HepG2 (cell line): ENCODE measurements around the gene ADGRD1. TPM values are rescaled to one million over a fixed set of nuclear protein-coding genes. Genes with fewer than 3 reads are reported as not detected.

Experiments
- ATAC-seq: fragments of 200-7000 bp; cut with Tn5 transposase; 3 replicates; pipeline ENCODE4 v1.9.1; 2020; ENCODE audit warnings: mild to moderate bottlenecking, moderate library complexity
- BruUV-seq: library from RNA; stranded (reverse); fragments of 400-500 nt; replicated peaks from 2 replicates; lab custom pipeline; 2021; lab: Mats Ljungman, UMichigan
- CTCF ChIA-PET: fragments of 300-600 bp; formaldehyde crosslinking; extraction: SDS; loops from one replicate; lab custom pipeline; 2021; ENCODE audit warnings: low total read pairs, inconsistent platforms, low intra/inter-chr PET ratio; lab: Yijun Ruan, JAX
- POLR2A ChIA-PET: fragments of 350-600 bp; sonication (Branson Sonifier 250); formaldehyde crosslinking; loops from one replicate; lab custom pipeline; 2020; ENCODE audit warnings: antibody characterized with exemption, inconsistent platforms; lab: Yijun Ruan, JAX
- DNase-seq: peaks from one replicate; pipeline ENCODE4 v3.0.0-alpha.2; 2015; ENCODE audit warnings: low spot score
- FAIRE-seq: peaks from 3 replicates; lab custom pipeline; 2011; peaks lifted over from hg19 to GRCh38; lab: Jason Lieb, UNC
- H2AFZ ChIP-seq: one replicate; pipeline ENCODE4 v1.6.1; 2011; ENCODE audit warnings: low read length, inconsistent platforms
- H3K27ac ChIP-seq: fragments of 300-600 bp; 3 replicates; pipeline ENCODE4 v1.8.0; 2011; ENCODE audit warnings: mixed run types, mild to moderate bottlenecking, mixed read lengths, low read length, inconsistent platforms; ENCODE audit not compliant: insufficient read depth; ENCODE audit errors: extremely low read length
- H3K27me3 ChIP-seq, 2 experiments: fragments of 200-600 bp in 1 of 2; 2 replicates in 1 of 2; 3 replicates in 1 of 2; pipeline versions ENCODE4 v1.6.0 to v1.8.0; 2011; ENCODE audit warnings: low read length in 2 of 2, mild to moderate bottlenecking in 2 of 2, moderate library complexity in 2 of 2, inconsistent platforms in 1 of 2; ENCODE audit not compliant: insufficient read depth in 2 of 2, control insufficient read depth in 1 of 2
- H3K36me3 ChIP-seq, 2 experiments: fragments of 200-600 bp in 1 of 2; replicated peaks in 1 of 2; 2 replicates in 1 of 2; 3 replicates in 1 of 2; pipeline versions ENCODE4 v1.5.1 to v1.8.0; 2011; ENCODE audit warnings: low read length in 2 of 2, inconsistent platforms in 1 of 2; ENCODE audit not compliant: insufficient read depth in 2 of 2, control insufficient read depth in 1 of 2
- H3K4me1 ChIP-seq: 2 replicates; pipeline ENCODE4 v1.5.1; 2012; ENCODE audit warnings: low read length, inconsistent platforms; ENCODE audit not compliant: insufficient read depth
- H3K4me2 ChIP-seq: 2 replicates; pipeline ENCODE4 v1.6.0; 2011; ENCODE audit warnings: low read depth, low read length, inconsistent platforms
- H3K4me3 ChIP-seq, 3 experiments: fragments of 200-600 bp in 1 of 3; sonication (generic), shearing (Covaris generic) in 1 of 3; replicated peaks in 1 of 3; 2 replicates each; pipeline ENCODE4 v1.5.1; 2011 to 2016; ENCODE audit warnings: low read length in 3 of 3, inconsistent platforms in 2 of 3, low read depth in 2 of 3, mild to moderate bottlenecking in 2 of 3, control low read depth in 1 of 3, mixed read lengths in 1 of 3; ENCODE audit not compliant: insufficient read depth in 1 of 3
- H3K79me2 ChIP-seq: one replicate; pipeline ENCODE4 v1.6.1; 2011; ENCODE audit warnings: low read length, inconsistent platforms; ENCODE audit not compliant: insufficient read depth
- H3K9ac ChIP-seq: 2 replicates; pipeline ENCODE4 v1.6.0; 2011; ENCODE audit warnings: mild to moderate bottlenecking, low read depth, low read length, inconsistent platforms; ENCODE audit not compliant: insufficient read depth
- H3K9me3 ChIP-seq: 2 replicates; pipeline ENCODE4 v1.5.1; 2012; ENCODE audit warnings: mild to moderate bottlenecking, low read length
- H4K20me1 ChIP-seq: 2 replicates; pipeline ENCODE4 v1.6.0; 2011; ENCODE audit warnings: inconsistent platforms, mild to moderate bottlenecking, low read length, moderate library complexity; ENCODE audit not compliant: insufficient read depth
- HDAC1 ChIP-seq: sonication (generic); formaldehyde crosslinking; IDR thresholded peaks from 2 replicates; pipeline ENCODE4 v1.5.1; 2020; ENCODE audit warnings: mild to moderate bottlenecking, missing genetic modification reagents
- IRF2 ChIP-seq: IDR thresholded peaks from 2 replicates; pipeline ENCODE4 v1.6.1; 2018; ENCODE audit warnings: missing genetic modification reagents, missing compliant biosample characterization
- MTF1 ChIP-seq: sonication (generic); formaldehyde crosslinking; IDR thresholded peaks from 2 replicates; pipeline ENCODE4 v1.5.0; 2020; ENCODE audit warnings: missing genetic modification reagents
- REL ChIP-seq: sonication (generic); formaldehyde crosslinking; conservative IDR thresholded peaks from 2 replicates; pipeline ENCODE4 v1.8.0; 2022; ENCODE audit warnings: mild to moderate bottlenecking, missing genetic modification reagents, moderate library complexity
- TCF7L2 ChIP-seq: IDR thresholded peaks from 2 replicates; pipeline ENCODE4 v1.6.1; 2011; ENCODE audit warnings: mild to moderate bottlenecking, low read depth, low read length, moderate library complexity
- TEAD2 ChIP-seq: sonication (generic); formaldehyde crosslinking; IDR thresholded peaks from 2 replicates; pipeline ENCODE4 v1.9.0; 2021; ENCODE audit warnings: missing genetic modification reagents
- THYN1 ChIP-seq: sonication (generic); formaldehyde crosslinking; IDR thresholded peaks from 2 replicates; pipeline ENCODE4 v1.8.1; 2023; ENCODE audit warnings: low read depth, mild to moderate bottlenecking, moderate library complexity, missing genetic modification reagents, borderline replicate concordance
- ZFY ChIP-seq: sonication (generic); formaldehyde crosslinking; IDR thresholded peaks from 2 replicates; pipeline ENCODE4 v1.4.0; 2020; ENCODE audit warnings: missing genetic modification reagents
- ZNF383 ChIP-seq: sonication (generic); formaldehyde crosslinking; IDR thresholded peaks from 2 replicates; pipeline ENCODE4 v1.4.0; 2020; ENCODE audit warnings: missing genetic modification reagents, mild to moderate bottlenecking, borderline replicate concordance
- ZNF605 ChIP-seq: sonication (generic); formaldehyde crosslinking; IDR thresholded peaks from 2 replicates; pipeline ENCODE4 v1.8.0; 2022; ENCODE audit warnings: mild to moderate bottlenecking, missing genetic modification reagents
- WGBS: methylation state at CpG from one replicate; pipeline ENCODE4 v1.1.6; 2017; ENCODE audit warnings: low lambda C conversion rate; 5-methylcytosine and 5-hydroxymethylcytosine counted together
- in situ Hi-C: cut with HindIII; loops from 2 replicates; pipeline ENCODE4 v1.10.0; 2017; ENCODE audit warnings: low pct_unique_long_range_greater_than_20kb; ENCODE audit not compliant: extremely low pct_ligation_motif_present
- intact Hi-C: fragments of 100-400 bp; cut with micrococcal nuclease; formaldehyde crosslinking; loops from one replicate; pipeline ENCODE4 v1.10.0; 2022; ENCODE audit not compliant: unreplicated experiment
- polyA plus RNA-seq, 8 experiments: library from polyadenylated mRNA; depleted of rRNA in 3 of 8; stranded (reverse) in 7 of 8; unstranded in 1 of 8; fragments of >200 nt; fragmentation: Illumina TruSeq in 4 of 8; extraction: Trizol in 4 of 8; gene quantifications; 2 replicates each; pipeline versions ENCODE4 v1.2.1 to v1.2.3, GENCODE V29; 2011 to 2016; ENCODE audit warnings: low read depth in 4 of 8, missing spikeins in 1 of 8, mixed read lengths in 1 of 8; ENCODE audit not compliant: insufficient read depth in 1 of 8
- total RNA-seq, 5 experiments: library from RNA; depleted of rRNA; stranded (reverse); fragments of >200 nt; fragmentation: Illumina TruSeq; extraction: Trizol; gene quantifications; 2 replicates each; pipeline ENCODE4 v1.2.3, GENCODE V29; 2016; ENCODE audit warnings: low read depth in 1 of 5
- TF ChIP-seq, protein P1 (sequence below): sonication (generic); formaldehyde crosslinking; IDR thresholded peaks from 2 replicates; pipeline ENCODE4 v1.5.1; 2020; ENCODE audit warnings: missing genetic modification reagents, mild to moderate bottlenecking, borderline replicate concordance
- TF ChIP-seq, protein P2 (sequence below): sonication (generic); formaldehyde crosslinking; conservative IDR thresholded peaks from 2 replicates; pipeline ENCODE4 v1.4.0; 2020; ENCODE audit warnings: missing genetic modification reagents
- TF ChIP-seq, protein P3 (sequence below): sonication (generic); formaldehyde crosslinking; IDR thresholded peaks from 2 replicates; pipeline ENCODE4 v1.8.0; 2022; ENCODE audit warnings: missing genetic modification reagents, mild to moderate bottlenecking, borderline replicate concordance
- TF ChIP-seq, protein P4 (sequence below): sonication (generic); formaldehyde crosslinking; IDR thresholded peaks from 2 replicates; pipeline ENCODE4 v1.4.0; 2020; ENCODE audit warnings: mild to moderate bottlenecking, missing genetic modification reagents

Gene ADGRD1
- total and polyA plus RNA-seq, 2 of the 13 experiments (the other 11 are each of a cell fraction or from before 2014, with no cell fraction given), result 0.46 to 12.4 TPM

DNA sequence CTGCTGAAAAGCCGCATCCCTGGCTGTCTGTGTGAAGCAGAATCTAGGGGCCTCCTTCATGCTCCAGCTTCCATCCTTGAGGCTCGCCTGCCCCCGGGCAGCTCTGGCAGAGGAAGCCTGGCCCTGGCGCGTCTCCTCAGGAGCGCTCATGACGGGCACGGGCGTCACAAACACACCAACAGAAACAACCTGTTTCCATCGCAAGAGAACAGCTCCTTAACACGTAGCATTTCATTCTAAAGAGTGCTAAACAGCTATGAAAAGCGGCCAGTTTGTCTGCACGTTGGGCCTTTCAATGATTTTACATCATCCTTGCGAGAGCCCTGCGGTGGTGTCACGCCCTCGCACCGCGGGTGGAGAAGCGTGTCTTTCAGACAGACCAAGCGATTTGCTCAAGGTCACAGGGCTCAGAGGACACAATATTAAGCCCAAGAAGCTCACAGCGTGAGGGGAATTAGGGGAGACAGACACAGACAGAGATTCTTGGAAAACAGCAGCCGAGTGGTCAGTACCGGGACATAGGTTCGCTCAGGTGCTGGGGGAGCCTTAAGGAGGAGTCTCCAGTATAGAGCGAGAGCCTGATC, 4.9 kb downstream of the ADGRD1 start:
- Histone ChIP-seq H4K20me1 (no peaks in the 10 kb centered on the region), H2AFZ (no peak overlapping the region), H3K27ac (no peak overlapping the region), H3K79me2 (no peaks in the 10 kb centered on the region), H3K27me3 (no peaks in the 10 kb centered on the region; a peak in 1 of 5 replicates), H3K9me3 (no peaks in the 10 kb centered on the region), H3K4me2 (no peak overlapping the region), H3K4me1 (peaks cover 26% of the 10 kb centered on the region), H3K9ac (no peak overlapping the region), H3K4me3 (no peak overlapping the region), H3K36me3 (no peaks in the 10 kb centered on the region; a peak in 1 of 5 replicates)
- no TSS peak for BruUV-seq
- WGBS, result 95% methylated on average over 25 of the region's 26 CpGs
- POLR2A ChIA-PET, result no interaction called here
- no peak for DNase-seq
- no peak for ATAC-seq
- FAIRE-seq, result no peak
- no peak for TF ChIP-seq THYN1 (CRISPR knock-in tag)
- TF ChIP-seq, protein P1, sequence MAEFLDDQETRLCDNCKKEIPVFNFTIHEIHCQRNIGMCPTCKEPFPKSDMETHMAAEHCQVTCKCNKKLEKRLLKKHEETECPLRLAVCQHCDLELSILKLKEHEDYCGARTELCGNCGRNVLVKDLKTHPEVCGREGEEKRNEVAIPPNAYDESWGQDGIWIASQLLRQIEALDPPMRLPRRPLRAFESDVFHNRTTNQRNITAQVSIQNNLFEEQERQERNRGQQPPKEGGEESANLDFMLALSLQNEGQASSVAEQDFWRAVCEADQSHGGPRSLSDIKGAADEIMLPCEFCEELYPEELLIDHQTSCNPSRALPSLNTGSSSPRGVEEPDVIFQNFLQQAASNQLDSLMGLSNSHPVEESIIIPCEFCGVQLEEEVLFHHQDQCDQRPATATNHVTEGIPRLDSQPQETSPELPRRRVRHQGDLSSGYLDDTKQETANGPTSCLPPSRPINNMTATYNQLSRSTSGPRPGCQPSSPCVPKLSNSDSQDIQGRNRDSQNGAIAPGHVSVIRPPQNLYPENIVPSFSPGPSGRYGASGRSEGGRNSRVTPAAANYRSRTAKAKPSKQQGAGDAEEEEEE (CRISPR knock-in tag), result no peak
- in situ Hi-C loops, result no loop called here
- CTCF ChIA-PET, result no interaction called here
- intact Hi-C loops, result no loop called here

DNA sequence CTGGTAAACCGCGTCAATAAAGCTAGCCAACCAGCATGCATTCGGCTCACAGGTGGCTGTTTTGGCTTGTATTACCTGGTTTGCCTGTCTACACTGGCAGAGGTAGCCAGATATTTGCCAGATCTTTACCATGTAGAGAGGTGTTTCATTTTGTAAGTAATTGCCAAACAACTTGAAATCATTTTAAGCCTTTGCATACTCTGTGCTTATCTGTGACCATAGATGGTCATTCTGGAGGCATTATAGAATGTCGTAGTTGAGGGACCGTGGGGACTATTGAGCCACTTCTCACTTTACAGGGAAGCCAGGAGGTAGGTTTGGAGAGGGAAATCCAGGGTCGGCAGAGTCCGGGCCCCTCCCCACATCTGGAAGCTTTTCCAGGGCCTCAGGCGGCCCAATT, 5.9 kb downstream of the ADGRD1 start:
- CTCF ChIA-PET, result no interaction called here
- TF ChIP-seq MTF1, result no peak
- no peak for TF ChIP-seq TCF7L2
- TF ChIP-seq, protein P2, sequence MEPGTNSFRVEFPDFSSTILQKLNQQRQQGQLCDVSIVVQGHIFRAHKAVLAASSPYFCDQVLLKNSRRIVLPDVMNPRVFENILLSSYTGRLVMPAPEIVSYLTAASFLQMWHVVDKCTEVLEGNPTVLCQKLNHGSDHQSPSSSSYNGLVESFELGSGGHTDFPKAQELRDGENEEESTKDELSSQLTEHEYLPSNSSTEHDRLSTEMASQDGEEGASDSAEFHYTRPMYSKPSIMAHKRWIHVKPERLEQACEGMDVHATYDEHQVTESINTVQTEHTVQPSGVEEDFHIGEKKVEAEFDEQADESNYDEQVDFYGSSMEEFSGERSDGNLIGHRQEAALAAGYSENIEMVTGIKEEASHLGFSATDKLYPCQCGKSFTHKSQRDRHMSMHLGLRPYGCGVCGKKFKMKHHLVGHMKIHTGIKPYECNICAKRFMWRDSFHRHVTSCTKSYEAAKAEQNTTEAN, result no peak
- TF ChIP-seq, protein P3, sequence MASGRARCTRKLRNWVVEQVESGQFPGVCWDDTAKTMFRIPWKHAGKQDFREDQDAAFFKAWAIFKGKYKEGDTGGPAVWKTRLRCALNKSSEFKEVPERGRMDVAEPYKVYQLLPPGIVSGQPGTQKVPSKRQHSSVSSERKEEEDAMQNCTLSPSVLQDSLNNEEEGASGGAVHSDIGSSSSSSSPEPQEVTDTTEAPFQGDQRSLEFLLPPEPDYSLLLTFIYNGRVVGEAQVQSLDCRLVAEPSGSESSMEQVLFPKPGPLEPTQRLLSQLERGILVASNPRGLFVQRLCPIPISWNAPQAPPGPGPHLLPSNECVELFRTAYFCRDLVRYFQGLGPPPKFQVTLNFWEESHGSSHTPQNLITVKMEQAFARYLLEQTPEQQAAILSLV (CRISPR knock-in tag), result no peak
- TF ChIP-seq, protein P4, sequence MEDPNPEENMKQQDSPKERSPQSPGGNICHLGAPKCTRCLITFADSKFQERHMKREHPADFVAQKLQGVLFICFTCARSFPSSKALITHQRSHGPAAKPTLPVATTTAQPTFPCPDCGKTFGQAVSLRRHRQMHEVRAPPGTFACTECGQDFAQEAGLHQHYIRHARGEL (CRISPR knock-in tag), result no peak
- TF ChIP-seq ZFY (CRISPR knock-in tag), result no peak
- TF ChIP-seq ZNF605 (CRISPR knock-in tag), result no peak
- TF ChIP-seq IRF2, result no peak
- TF ChIP-seq ZNF383, result no peak
- TF ChIP-seq REL (CRISPR knock-in tag), result no peak
- no peak for TF ChIP-seq TEAD2 (CRISPR knock-in tag)
- no peak for TF ChIP-seq HDAC1

More for the DNA sequence above, 5.9 kb downstream of the ADGRD1 start:
- no TSS peak for BruUV-seq
- 96% methylated on average over 6 of the region's 8 CpGs for WGBS
- Histone ChIP-seq H3K4me2 (no peak overlapping the region), H3K27ac (no peak overlapping the region), H3K27me3 (no peaks in the 10 kb centered on the region; a peak in 1 of 5 replicates), H2AFZ (no peak overlapping the region), H3K79me2 (no peaks in the 10 kb centered on the region), H3K9ac (no peak overlapping the region), H3K4me3 (no peak overlapping the region), H3K36me3 (no peaks in the 10 kb centered on the region; a peak in 1 of 5 replicates), H3K9me3 (no peaks in the 10 kb centered on the region), H4K20me1 (no peaks in the 10 kb centered on the region), H3K4me1 (peaks cover 24% of the 10 kb centered on the region)
- ATAC-seq (no peak), DNase-seq (no peak), FAIRE-seq (no peak)
- POLR2A ChIA-PET, result no interaction called here
- in situ Hi-C loops, result no loop called here
- intact Hi-C loops, result loop anchor here (10.0 kb wide), 1 partner anchor 55 kb away; no protein-coding TSS in a partner anchor
